MV-4-11 (cell line): ENCODE measurements around the gene ARHGAP24.

Experiments
- DNase-seq: peaks from one replicate; lab custom pipeline; 2025; lab: John Stamatoyannopoulos, UW

ARHGAP24 gene

GRCh38 chr4:85740431-85740861 is 265.5 kb downstream of the ARHGAP24 start:
- peak; percentile 11 for DNase-seq

GRCh38 chr4:85741381-85741780 is 266.4 kb downstream of the ARHGAP24 start:
- no peak for DNase-seq

- DNase-seq = no peak
Measured at GRCh38 chr4:85741921-85742591, 267.1 kb downstream of the ARHGAP24 start.

GRCh38 chr4:85744950-85745349 is 270.0 kb downstream of the ARHGAP24 start:
- no peak for DNase-seq

GRCh38 chr4:85745939-85746338 is 271.0 kb downstream of the ARHGAP24 start:
- DNase-seq = no peak

- DNase-seq = peak; percentile 65
Measured at GRCh38 chr4:85747882-85748491, 273.0 kb downstream of the ARHGAP24 start.

GRCh38 chr4:85748654-85749053 is 273.7 kb downstream of the ARHGAP24 start:
- DNase-seq = no peak

GRCh38 chr4:85751866-85752265 is 276.9 kb downstream of the ARHGAP24 start:
- no peak for DNase-seq

GRCh38 chr4:85755285-85755684 is 280.3 kb downstream of the ARHGAP24 start:
- DNase-seq = no peak

- DNase-seq = no peak
Measured at GRCh38 chr4:85756938-85757337, 282.0 kb downstream of the ARHGAP24 start.

- DNase-seq = no peak
Measured at GRCh38 chr4:85759388-85759787, 284.4 kb downstream of the ARHGAP24 start.

- DNase-seq = no peak
Measured at GRCh38 chr4:85760511-85760910, 285.6 kb downstream of the ARHGAP24 start.

- peak; percentile 5 for DNase-seq
Measured at GRCh38 chr4:85761803-85762528, 287.0 kb downstream of the ARHGAP24 start.

GRCh38 chr4:85762529-85762871 is 287.6 kb downstream of the ARHGAP24 start:
- no peak for DNase-seq

GRCh38 chr4:85763202-85763601 is 288.3 kb downstream of the ARHGAP24 start:
- no peak for DNase-seq

- DNase-seq = no peak
Measured at GRCh38 chr4:85767649-85768048, 292.7 kb downstream of the ARHGAP24 start.

- no peak for DNase-seq
Measured at GRCh38 chr4:85769009-85769408, 294.1 kb downstream of the ARHGAP24 start.

GRCh38 chr4:85772470-85772869 is 297.5 kb downstream of the ARHGAP24 start:
- DNase-seq = no peak

- DNase-seq = no peak
Measured at GRCh38 chr4:85773372-85773771, 298.4 kb downstream of the ARHGAP24 start.

- DNase-seq = no peak
Measured at GRCh38 chr4:85774000-85774399, 299.1 kb downstream of the ARHGAP24 start.

GRCh38 chr4:85774489-85774888 is 299.5 kb downstream of the ARHGAP24 start:
- DNase-seq = no peak

GRCh38 chr4:85776096-85776495 is 301.1 kb downstream of the ARHGAP24 start:
- DNase-seq = no peak

- no peak for DNase-seq
Measured at GRCh38 chr4:85776579-85776978, 301.6 kb downstream of the ARHGAP24 start.
